Pulmonary artery endothelial cell (primary cell): Measurements from ENCODE around the gene CCRL2. TPM values are rescaled to one million over a fixed set of nuclear protein-coding genes. Genes with fewer than 3 reads are reported as not detected.
A peak's percentile ranks its signal among the peaks of the same experiment; 100 is the strongest.
"Not testable (repeated sequence)": the region's sequence is repeated elsewhere in the genome, so short reads cannot be mapped to it uniquely, and the experiment has no call there.

Experiments used
- DNase-seq: peaks from one replicate; pipeline ENCODE4 v3.0.0-alpha.2; 2011; ENCODE audit warnings: low read depth, low spot score
- total RNA-seq: library from RNA; depleted of rRNA; stranded (reverse); fragments of >200 nt; gene quantifications from 2 replicates; pipeline ENCODE4 v1.2.3, GENCODE V29; 2014

Gene CCRL2
- total RNA-seq, 1 donor from 2014 or later: 6.4 TPM

- not testable (repeated sequence) for DNase-seq
Measured at GRCh38 chr3:46402902-46403301, 4.2 kb upstream of the CCRL2 start.

- DNase-seq: no peak
Measured at GRCh38 chr3:46405301-46406019, 1.6 kb upstream of the CCRL2 start.

GRCh38 chr3:46406443-46406787 lies 644 bp upstream of the CCRL2 start:
- no peak for DNase-seq

- no peak for DNase-seq
Measured at GRCh38 chr3:46407970-46408369, 911 bp downstream of the CCRL2 start.

- no peak for DNase-seq
Measured at GRCh38 chr3:46408853-46409252, 1.8 kb downstream of the CCRL2 start.

- no peak for DNase-seq
Measured at GRCh38 chr3:46409739-46410489, 2.9 kb downstream of the CCRL2 start.

- no peak for DNase-seq
Measured at GRCh38 chr3:46410669-46411068, 3.6 kb downstream of the CCRL2 start.

- DNase-seq: no peak
Measured at GRCh38 chr3:46411271-46411670, 4.2 kb downstream of the CCRL2 start.

- DNase-seq: peak; percentile 30
Measured at GRCh38 chr3:46412786-46413298, 5.8 kb downstream of the CCRL2 start.

GRCh38 chr3:46413951-46414350 lies 6.9 kb downstream of the CCRL2 start:
- no peak for DNase-seq

GRCh38 chr3:46414739-46415138 lies 7.7 kb downstream of the CCRL2 start:
- DNase-seq: no peak

- no peak for DNase-seq
Measured at GRCh38 chr3:46416125-46416810, 9.2 kb downstream of the CCRL2 start.

- no peak for DNase-seq
Measured at GRCh38 chr3:46416811-46417510, 9.9 kb downstream of the CCRL2 start.

- DNase-seq: no peak
Measured at GRCh38 chr3:46417841-46418611, 11.0 kb downstream of the CCRL2 start.

- DNase-seq: no peak
Measured at GRCh38 chr3:46419816-46420215, 12.8 kb downstream of the CCRL2 start.

- no peak for DNase-seq
Measured at GRCh38 chr3:46420931-46421330, 13.9 kb downstream of the CCRL2 start.

- DNase-seq: no peak
Measured at GRCh38 chr3:46422617-46423016, 15.6 kb downstream of the CCRL2 start.

- no peak for DNase-seq
Measured at GRCh38 chr3:46423588-46423987, 16.5 kb downstream of the CCRL2 start.

GRCh38 chr3:46426476-46426875 lies 19.4 kb downstream of the CCRL2 start:
- not testable (repeated sequence) for DNase-seq

- DNase-seq: not testable (repeated sequence)
Measured at GRCh38 chr3:46427404-46427803, 20.3 kb downstream of the CCRL2 start.
